Transverse colon (tissue), 3 donors: ENCODE results near the gene LRCH3.

Experiments
- CTCF ChIP-seq, 5 experiments: fragments of 200-600 bp in 3 of 5; fragments of 450-650 bp in 2 of 5; sonication (generic) in 3 of 5; IDR thresholded peaks; 1 replicate in 2 of 5; 2 replicates in 3 of 5; pipeline ENCODE4 v1.5.1; 2016 to 2017; ENCODE audit warnings: antibody characterized with exemption in 5 of 5, inconsistent platforms in 3 of 5, mild to moderate bottlenecking in 2 of 5, moderate library complexity in 1 of 5
- POLR2A ChIP-seq: fragments of 450-650 bp; IDR thresholded peaks from one replicate; pipeline ENCODE4 v1.6.1; 2016; ENCODE audit warnings: antibody characterized with exemption, mild to moderate bottlenecking, moderate library complexity

DNA sequence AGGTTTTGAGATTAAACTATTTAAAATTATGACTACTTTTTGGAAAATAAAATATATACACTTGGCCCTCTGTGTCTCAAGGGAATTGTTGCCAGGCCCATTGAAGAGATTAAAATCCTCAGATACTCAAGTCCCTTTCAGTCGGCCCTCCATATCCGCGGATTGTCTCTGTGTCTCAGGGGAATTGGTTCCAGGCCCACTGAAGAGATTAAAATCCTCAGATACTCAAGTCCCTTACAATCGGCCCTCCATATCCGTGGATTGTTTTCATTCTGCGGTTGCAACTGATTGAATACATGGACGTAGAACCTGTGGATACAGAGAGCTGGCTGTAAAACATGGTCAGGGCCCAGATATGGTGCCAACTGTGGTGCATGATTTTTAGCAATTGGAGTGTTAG lies 15.7 kb upstream of the LRCH3 start:
- TF ChIP-seq POLR2A: no peak
- TF ChIP-seq CTCF (IDR thresholded peaks at IDR 0.05): no peak
